GM19351 (cell line): ENCODE results near the gene CRYBA1.
A peak's percentile ranks its signal among the peaks of the same experiment; 100 is the strongest.

ENCODE experiments used
- ATAC-seq: cut with Tn5 transposase; IDR thresholded peaks from one replicate; pipeline ENCODE4 v1.9.1; 2021; ENCODE audit warnings: mild to moderate bottlenecking, moderate library complexity; ENCODE audit not compliant: unreplicated experiment

The CRYBA1 gene

DNA sequence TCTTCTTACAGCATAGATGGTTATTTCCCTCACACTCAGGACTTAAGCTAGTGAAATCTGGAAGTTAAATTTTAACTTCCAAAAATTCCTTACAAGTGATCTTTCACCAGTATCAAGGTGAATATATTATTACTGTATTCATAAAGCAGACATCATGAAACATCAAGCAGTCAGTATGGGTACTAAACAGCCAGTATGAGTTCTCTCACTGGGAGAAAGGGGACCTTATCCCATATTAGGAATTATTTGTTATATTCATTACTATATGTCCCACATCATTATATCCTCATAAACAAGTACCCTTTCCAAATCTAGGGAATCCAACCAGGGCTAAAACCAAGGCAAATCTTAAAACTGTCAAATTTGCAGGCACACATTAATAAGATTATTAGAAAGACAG, 32.0 kb downstream of the CRYBA1 start:
- ATAC-seq, result no peak

DNA sequence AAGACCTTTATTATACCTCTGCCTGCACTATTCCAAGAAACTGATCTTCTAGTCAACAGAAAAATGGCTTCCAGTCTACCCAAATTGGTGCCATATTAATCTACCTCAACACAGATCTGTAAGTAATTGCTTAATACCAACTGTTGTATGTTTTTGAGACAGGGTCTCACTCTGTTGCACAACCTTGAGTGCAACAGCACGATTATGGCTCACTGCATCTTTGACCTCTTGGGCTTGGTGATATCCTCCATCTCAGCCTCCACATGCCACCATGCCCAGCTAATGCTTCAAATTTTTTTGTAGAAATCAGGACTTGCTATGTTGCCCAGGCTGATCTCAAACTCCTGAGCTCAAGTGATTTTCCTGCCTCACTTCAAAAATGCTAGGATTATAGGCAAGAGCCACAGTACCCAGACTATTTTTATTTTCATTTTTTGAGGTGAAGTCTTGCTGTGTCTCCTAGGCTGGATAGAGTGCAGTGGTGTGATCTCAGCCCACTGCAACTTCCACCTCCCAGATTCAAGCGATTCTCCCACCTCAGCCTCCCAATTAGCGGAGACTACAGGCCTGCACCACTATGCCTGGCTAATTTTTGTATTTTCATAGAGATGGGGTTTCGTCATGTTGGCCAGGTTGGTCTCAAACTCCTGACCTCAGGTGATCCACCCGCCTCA, 32.9 kb downstream of the CRYBA1 start:
- ATAC-seq, result no peak

DNA sequence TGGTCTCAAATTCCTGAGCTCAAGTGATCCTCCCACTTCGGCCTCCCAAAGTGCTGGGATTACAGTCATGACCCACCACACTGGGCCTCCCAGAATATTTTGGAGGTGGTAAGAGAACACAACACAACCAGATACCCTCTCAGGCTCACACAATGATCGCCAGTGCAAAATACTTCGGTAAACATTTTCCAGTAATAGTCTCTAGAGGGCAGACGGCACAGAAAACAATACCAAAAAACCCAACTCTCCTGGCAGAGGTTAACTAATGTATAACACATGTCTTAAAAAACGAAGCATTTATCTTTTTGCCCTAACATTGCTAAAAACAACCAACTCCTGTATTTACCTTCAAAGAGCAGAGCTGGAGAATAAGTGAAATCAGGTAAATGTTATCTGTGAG, 36.8 kb downstream of the CRYBA1 start:
- no peak for ATAC-seq

- no peak for ATAC-seq
Measured at GRCh38 chr17:29283961-29284360, 37.3 kb downstream of the CRYBA1 start.

DNA sequence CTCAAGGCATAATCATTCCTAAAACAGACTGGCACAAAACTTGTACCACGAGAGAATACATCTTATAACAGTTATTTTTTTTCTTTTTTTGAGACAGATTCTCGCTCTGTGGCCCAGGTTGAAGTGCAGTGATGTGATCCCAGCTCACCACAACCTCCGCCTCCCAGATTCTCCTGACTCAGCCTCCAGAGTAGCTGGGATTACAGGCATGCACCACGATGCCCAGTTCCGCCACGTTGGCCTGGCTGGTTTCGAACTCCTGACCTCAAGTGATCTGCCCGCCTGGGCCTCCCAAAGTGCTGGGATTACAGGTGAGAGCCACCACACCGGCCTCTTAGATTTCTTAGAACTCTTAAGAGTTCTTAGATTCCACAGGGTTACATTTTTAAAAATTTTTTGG, 43.2 kb downstream of the CRYBA1 start:
- no peak for ATAC-seq

GRCh38 chr17:29291163-29291752, 44.6 kb downstream of the CRYBA1 start:
- ATAC-seq, result no peak

GRCh38 chr17:29292071-29292991, 45.7 kb downstream of the CRYBA1 start:
- ATAC-seq, result no peak

DNA sequence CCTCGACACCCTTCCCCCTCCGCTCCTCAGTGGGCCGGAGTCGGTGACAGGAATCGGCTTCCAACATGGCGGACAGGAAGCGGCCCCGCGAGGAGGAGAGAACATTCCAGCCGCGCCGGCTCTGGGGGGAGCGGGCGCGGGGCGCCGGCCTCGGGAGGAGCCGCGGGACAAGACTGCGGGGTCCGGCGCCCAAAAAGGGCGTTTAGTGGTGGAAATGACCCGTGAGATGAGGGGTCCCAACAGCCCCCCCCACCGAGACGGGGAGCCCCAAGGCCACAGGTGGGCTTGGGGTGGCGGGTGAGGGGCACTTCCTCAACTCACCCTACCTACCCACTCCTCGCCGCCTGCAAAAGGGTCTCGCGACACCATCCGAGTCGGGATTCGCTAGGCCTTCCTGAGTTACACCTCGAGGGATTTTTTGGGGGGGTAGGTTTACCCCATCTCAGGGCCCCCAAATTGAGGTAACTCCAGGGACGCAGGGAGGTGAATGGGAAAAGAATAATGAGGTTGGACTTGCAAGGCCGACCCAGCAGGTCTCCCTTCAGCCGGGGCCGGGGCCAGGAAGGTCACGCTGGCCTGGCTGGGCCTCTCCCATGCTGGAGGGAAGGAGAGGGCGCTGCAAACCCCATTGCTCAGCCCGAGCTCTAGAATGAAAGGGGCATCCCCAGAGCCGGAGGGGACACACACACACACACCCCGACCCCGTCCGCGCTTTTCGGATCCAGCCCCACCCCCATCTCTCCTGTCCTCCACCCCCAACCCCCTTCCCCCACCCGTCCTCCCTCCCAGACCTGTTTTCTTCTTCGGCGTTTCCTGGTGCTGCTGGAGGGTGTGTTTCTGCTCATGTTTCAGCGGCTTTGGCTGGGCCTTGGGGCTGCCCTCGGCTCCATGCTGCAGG, 46.6 kb downstream of the CRYBA1 start:
- ATAC-seq, result peak; percentile 3

GRCh38 chr17:29293890-29294579, 47.4 kb downstream of the CRYBA1 start, which contains the start of gene NUFIP2:
Gene NUFIP2 (minus strand): TSS chr17:29294148. CDS start chr17:29294059, 89 bp downstream.
- ATAC-seq, result peak; percentile 86

GRCh38 chr17:29294580-29294900, 47.9 kb downstream of the CRYBA1 start:
- no peak for ATAC-seq

- ATAC-seq, result no peak
Measured at GRCh38 chr17:29295420-29295819, 48.8 kb downstream of the CRYBA1 start.

GRCh38 chr17:29299031-29299430, 52.4 kb downstream of the CRYBA1 start:
- ATAC-seq, result no peak

DNA sequence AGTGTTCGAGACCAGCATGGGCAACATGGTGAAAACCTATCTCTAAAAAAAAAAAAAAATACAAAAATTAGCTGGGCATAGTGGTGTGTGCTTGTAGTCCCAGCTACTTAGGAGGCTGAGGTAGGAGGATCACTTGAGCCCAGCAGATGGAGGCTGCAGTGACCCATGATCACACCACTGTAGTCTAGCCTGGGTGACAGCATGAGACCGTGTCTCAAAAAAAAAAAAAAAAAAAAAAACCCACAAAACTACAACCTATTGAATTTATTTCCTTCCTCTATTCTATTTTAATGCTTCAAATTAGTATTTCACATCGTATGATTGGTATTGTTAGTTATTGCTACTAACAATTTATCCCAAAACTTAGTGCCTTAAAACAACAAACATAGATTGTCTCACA, 56.7 kb downstream of the CRYBA1 start:
- no peak for ATAC-seq
